ACHN (cell line): Measurements from ENCODE around the gene NDUFB10.

Experiments
- DNase-seq: peaks from one replicate; pipeline ENCODE4 v3.0.0-alpha.2; 2015
- in situ Hi-C: cut with HindIII; loops from 2 replicates; pipeline ENCODE4 v1.10.0; 2017; ENCODE audit warnings: low sequenced_read_pairs, low pct_ligation_motif_present, low pct_unique_long_range_greater_than_20kb

The NDUFB10 gene

DNA sequence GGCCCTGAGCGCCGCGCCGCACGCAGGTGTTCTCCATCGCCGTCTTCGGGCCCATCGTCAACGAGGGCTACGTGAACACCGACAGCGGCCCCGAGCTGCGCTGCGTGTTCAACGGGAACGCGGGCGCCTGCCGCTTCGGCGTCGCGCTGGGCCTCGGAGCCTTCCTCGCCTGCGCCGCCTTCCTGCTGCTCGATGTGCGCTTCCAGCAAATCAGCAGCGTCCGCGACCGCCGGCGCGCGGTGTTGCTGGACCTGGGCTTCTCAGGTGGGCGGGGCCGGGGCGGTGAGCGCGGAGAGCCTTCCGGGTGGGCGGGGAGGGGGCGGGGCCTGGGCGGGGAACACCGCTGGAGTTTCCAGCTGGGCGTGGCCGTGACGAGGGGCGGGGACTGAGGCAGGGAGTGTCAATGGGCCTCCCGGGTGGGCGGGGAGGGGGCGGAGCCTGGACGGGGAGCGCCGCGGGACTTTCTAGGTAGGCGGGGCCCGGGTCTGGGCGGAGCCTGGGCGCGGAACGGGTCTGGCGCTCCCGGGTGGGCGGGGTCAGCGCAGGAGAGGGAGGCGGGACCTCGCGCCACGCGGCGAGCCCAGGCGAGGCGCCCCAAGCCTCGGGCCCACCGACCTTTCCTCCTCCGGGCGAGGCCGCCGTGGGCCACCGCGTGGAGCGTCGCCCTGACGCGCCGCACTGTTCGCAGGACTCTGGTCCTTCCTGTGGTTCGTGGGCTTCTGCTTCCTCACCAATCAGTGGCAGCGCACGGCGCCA lies 32.8 kb downstream of the NDUFB10 start:
- in situ Hi-C loops, result no loop called here
- DNase-seq, result peak; percentile 50

- DNase-seq, result no peak
- in situ Hi-C loops, result no loop called here
Observed at GRCh38 chr16:1992704-1993317, 33.5 kb downstream of the NDUFB10 start.

DNA sequence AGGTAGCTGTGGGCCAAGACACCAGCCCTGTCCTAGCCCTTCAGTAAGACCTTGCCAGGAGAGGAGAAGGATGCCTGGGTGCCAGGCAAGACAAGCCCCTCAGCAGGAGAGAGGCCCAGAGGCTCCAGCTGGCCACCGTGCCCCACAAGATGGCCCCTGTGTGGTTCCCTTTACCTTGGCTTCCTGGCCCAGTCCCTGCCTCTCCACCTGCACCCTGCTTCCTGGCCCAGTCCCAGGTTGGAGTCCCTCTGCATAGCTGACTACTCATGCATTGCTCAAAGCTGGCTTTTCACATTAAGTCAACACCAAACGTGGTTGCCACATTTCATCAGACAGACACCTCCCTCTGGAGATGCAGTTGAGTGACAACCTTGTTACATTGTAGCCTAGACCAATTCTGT lies 34.4 kb downstream of the NDUFB10 start:
- peak; percentile 77 for DNase-seq

DNA sequence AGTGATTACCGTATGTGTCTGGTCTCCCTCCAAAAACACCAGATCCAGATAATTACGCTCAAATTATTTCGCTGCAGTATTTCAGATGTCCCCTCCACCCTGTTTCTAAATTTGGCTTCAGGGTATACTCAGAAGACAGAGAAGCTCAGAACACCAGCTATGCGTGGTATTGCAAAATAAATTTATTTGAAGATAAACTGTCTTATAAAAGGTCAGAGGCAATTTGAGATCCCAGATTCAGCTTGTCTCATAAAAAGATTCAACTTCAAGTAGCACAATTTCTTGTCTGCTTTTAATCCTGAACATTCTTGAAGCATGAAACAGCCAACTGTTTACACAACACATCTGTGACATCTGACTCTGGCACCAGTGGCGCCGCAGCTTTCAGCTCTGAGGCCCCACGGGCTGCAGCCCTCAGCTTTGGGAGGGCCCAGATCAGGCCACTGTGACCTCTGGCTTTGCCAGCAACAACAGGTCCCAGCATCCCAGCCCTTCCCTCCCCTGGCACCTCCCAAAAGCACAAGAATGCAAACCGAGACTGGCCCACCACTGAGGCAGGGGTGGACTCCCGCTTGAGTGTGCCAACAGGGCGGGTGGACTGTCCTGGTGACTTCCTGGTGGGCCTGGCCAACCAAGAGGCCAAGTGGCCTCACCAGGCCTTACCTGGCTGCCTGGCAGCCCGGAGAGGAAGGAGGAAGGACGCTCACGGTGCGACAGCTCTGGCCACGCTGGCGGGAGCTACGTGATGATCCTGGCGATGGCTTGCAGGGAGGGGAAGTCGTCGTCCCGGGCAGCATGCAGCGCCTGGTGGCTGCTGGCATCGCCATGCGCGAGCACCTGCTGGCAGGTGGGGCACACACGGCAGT lies 38.4 kb downstream of the NDUFB10 start:
- DNase-seq, result no peak
- in situ Hi-C loops, result no loop called here

More for the DNA sequence above, 34.4 kb downstream of the NDUFB10 start:
- in situ Hi-C loops, result no loop called here

- in situ Hi-C loops, result no loop called here
- no peak for DNase-seq
Observed at GRCh38 chr16:1998360-1998835, 39.1 kb downstream of the NDUFB10 start.

DNA sequence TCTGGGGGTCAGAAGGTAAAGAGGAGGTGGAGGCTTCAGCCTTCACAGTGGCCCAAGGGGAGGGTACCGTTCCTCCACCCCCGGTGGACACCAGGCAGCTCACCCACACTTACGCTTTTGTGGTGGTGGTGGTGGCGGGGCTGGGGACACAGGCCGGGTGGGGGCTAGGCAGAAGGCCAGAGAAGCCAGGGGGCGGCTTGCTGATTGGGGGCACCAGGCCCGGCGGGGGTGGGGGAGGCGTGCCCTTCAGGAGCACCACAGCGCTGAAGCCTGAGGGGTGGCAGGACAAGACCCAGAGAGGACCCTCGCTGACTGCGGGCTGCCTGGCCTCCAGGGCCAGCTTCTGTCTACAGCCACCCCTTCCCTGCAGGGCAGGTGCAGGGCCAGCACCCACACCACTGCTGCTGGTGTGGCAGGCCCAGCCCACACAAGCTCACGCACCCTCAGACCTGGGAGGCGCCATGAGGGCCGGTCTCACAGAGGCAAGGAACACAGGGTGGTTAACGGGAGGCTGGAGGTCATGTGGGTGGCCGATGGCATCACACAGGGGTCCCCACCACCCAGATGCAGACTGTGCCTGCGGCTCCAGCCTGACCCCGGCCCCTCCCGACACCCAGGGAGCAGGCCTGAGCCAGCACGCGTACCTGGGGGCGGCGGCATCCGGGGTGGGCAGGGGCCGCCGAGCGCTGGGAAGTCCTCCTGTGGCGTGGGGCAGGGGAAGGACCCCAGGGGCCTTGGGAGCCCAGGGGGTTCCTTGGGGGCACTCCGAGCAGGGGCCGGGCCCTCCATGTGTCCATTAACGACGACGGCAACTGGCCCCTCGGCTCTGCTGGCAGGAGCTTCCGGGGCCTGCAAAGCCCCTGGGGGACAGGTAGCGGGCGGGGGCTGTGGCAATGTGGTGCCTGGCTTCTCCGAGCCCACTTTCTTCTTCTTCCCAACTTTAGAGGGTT lies 39.8 kb downstream of the NDUFB10 start:
- DNase-seq, result no peak
- in situ Hi-C loops, result no loop called here

DNA sequence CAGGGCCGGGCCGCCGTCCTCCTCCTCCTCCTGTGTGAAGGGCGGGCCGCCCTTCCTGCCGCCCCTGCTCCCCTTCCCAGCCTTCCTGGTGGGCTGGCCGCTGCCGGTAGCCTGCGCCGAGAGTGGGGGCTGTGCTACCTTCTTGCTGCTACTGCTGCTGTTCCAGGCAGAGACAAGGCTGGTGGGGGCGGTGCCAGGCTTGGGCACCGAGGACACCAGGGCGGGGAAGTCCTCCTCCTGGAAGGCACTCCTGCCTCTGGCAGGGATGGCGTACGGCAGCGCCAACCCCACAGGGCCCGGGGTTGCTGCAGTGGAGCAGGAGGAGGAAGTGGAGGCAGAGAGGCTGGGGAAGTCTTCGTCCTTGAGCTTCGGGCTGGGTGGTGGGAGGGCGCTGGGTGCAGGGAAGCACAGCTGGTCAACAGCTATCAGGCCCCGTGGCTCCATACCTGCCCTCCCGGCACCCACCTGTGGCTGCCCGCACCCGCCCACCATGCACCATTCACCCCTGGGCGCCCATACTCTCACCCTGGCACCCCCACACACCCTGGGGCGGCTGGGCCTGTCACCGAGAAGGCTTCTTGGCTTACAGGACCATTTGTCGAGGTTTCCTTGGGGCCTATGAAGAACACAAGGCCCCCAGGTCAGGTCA lies 40.7 kb downstream of the NDUFB10 start:
- no peak for DNase-seq
- in situ Hi-C loops, result no loop called here

GRCh38 chr16:2001035-2001434 lies 41.7 kb downstream of the NDUFB10 start:
- in situ Hi-C loops, result no loop called here
- no peak for DNase-seq

GRCh38 chr16:2001456-2002355 lies 42.4 kb downstream of the NDUFB10 start:
- in situ Hi-C loops, result no loop called here

DNA sequence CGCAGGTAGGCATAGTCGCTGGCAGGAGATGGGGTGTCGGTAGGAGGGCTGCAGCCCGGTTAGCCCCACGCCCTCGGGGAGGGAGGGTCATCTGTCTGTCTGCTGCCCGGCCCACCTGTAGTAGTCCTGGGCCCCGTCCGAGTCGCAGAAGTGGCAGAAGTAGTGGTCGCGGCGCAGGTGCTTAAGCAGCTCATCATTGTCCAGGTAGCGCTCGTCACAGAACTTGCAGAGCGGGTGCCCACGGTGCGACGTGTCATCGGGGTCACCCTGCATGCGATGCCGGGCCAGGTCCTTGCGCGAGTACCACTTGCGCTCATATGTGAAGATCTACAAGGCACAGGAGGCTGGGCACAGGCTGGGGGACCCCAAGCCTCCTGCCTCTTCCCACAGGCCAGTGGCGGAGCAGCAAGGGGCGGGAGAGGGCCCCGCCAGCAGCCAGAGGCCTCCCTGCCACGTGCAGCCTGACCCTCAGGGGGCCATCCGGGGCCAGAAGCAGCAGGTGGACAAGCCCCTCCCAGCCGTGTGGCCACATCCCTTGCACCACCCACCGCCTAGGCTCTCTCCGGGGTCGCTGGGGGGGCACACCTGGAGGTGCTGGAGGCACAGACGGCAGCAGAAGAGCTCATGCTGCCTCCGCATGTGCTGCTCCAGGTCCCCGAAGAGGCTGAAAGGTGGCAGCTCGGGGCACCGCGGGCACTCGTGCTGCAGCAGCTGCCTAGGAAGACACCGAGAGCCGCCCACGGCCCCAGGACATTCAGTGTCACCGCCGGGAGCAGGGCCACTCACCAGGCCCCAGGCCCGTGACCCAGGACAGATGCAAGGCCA lies 43.3 kb downstream of the NDUFB10 start:
- in situ Hi-C loops, result no loop called here
- no peak for DNase-seq

More at GRCh38 chr16:2001456-2002355, 42.4 kb downstream of the NDUFB10 start:
- no peak for DNase-seq

GRCh38 chr16:2003231-2003826 lies 44.0 kb downstream of the NDUFB10 start:
- DNase-seq, result no peak
- in situ Hi-C loops, result no loop called here

DNA sequence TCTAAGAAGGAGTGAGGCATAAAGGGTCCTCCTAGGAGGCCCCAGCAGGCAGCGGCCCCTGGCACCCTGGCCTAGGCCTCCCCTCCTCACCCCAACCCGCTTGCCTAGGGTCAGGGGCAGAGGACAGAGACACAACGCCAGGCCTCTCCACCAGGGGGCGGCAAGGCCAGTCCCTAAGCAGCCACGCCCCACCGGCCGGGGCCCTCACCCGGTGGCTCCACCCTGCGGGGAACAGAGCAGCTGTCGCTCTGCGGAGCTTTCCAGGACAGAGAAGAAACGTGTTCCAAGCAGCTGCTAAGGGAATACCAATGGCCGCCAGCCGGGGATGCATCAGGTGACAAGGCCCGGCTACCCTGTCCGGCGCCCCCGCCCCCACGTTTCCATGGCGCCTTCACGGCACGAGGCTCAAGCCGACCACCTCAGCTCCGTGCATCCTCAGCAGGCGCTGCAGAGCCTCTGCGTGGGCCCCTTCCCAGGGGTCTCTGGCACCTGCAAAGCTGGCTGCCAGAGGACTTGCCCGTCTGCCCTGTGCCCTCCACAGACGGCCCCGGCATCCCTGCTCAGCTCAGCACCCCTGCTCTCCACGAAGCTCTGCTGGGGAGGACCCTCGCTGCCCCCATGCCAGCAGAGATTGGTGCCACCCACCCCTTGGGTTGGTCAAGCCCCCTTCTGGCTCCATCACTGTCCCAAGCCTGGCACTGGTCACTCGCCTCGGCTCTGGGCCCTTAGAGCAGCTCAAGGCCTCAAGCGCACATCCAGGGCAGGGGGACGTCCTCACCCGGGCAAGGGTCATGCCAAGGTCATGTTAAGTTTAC lies 44.7 kb downstream of the NDUFB10 start:
- DNase-seq, result peak; percentile 95
- in situ Hi-C loops, result no loop called here

- in situ Hi-C loops, result no loop called here
- no peak for DNase-seq
Observed at GRCh38 chr16:2004795-2005517, 45.6 kb downstream of the NDUFB10 start.

DNA sequence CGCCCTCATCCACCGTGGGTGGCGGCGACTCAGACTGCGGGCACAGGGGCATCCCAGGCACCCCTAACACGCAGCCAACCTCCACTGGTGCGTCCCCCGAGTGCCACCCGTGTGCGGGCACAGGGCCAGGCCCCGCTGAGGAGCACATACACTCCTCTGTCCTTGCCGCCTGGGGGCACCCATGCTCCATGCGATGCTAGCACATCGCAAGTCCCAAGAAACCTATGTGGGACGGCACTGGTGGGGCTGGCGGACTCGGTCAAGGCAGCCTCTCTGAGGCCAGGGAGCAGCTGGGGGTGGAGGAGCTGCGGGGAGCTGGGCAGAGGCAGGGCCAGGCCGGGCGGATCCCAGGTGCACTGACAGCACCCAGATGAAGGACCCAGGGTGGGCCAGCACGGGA lies 46.3 kb downstream of the NDUFB10 start:
- no peak for DNase-seq
- in situ Hi-C loops, result no loop called here
